SK-N-SH treated with all-trans-retinoic acid at 6 μM for 48 hours (cell line): ENCODE data around the gene SARDH.

Experiments
- ATAC-seq: fragments of 200-7000 bp; cut with Tn5 transposase; 3 replicates; pipeline ENCODE4 v1.9.1; 2020; ENCODE audit warnings: mild to moderate bottlenecking, moderate library complexity
- CREB5 ChIP-seq: fragments of 250-450 bp; sonication (Bioruptor Pico); IDR thresholded peaks from 2 replicates; pipeline ENCODE4 v1.5.1; 2020; ENCODE audit warnings: low read depth, mild to moderate bottlenecking, moderate library complexity
- CSRNP3 ChIP-seq: fragments of 250-450 bp; sonication (Bioruptor Pico); IDR thresholded peaks from 2 replicates; pipeline ENCODE4 v1.5.1; 2021; ENCODE audit warnings: mild to moderate bottlenecking, moderate library complexity
- ESRRG ChIP-seq: fragments of 250-450 bp; sonication (Bioruptor Pico); IDR thresholded peaks from 2 replicates; pipeline ENCODE4 v1.6.1; 2021; ENCODE audit warnings: mild to moderate bottlenecking
- GLIS3 ChIP-seq: fragments of 250-450 bp; sonication (Bioruptor Pico); IDR thresholded peaks from 2 replicates; pipeline ENCODE4 v1.5.0; 2020; ENCODE audit warnings: mild to moderate bottlenecking, moderate library complexity
- ISL1 ChIP-seq: fragments of 250-450 bp; sonication (Bioruptor Pico); IDR thresholded peaks from 2 replicates; pipeline ENCODE4 v2.1.2; 2022; ENCODE audit warnings: mild to moderate bottlenecking, moderate library complexity
- OSR1 ChIP-seq: fragments of 250-450 bp; sonication (Bioruptor Pico); IDR thresholded peaks from 2 replicates; pipeline ENCODE4 v1.8.0; 2022; ENCODE audit warnings: moderate library complexity, mild to moderate bottlenecking, inconsistent platforms
- PATZ1 ChIP-seq: fragments of 250-450 bp; sonication (Bioruptor Pico); IDR thresholded peaks from 2 replicates; pipeline ENCODE4 v1.8.0; 2020; ENCODE audit warnings: mild to moderate bottlenecking, moderate library complexity, borderline replicate concordance
- POU6F1 ChIP-seq: fragments of 250-450 bp; sonication (Bioruptor Pico); IDR thresholded peaks from 2 replicates; pipeline ENCODE4 v1.8.0; 2021; ENCODE audit warnings: low read depth, mild to moderate bottlenecking, moderate library complexity, borderline replicate concordance
- PPARA ChIP-seq: fragments of 250-450 bp; sonication (Bioruptor Pico); IDR thresholded peaks from 2 replicates; pipeline ENCODE4 v1.5.0; 2020; ENCODE audit warnings: mild to moderate bottlenecking, borderline replicate concordance
- RARB ChIP-seq: fragments of 250-450 bp; sonication (Bioruptor Pico); IDR thresholded peaks from 2 replicates; pipeline ENCODE4 v1.8.0; 2021; ENCODE audit warnings: mild to moderate bottlenecking, moderate library complexity
- SNAI2 ChIP-seq: fragments of 250-450 bp; sonication (Bioruptor Pico); IDR thresholded peaks from 2 replicates; pipeline ENCODE4 v1.5.0; 2020; ENCODE audit warnings: mild to moderate bottlenecking, moderate library complexity
- TCF4 ChIP-seq: fragments of 250-450 bp; sonication (Bioruptor Pico); IDR thresholded peaks from 2 replicates; pipeline ENCODE4 v1.8.0; 2021; ENCODE audit warnings: mild to moderate bottlenecking, moderate library complexity, borderline replicate concordance
- TOX ChIP-seq: fragments of 250-450 bp; sonication (Bioruptor Pico); IDR thresholded peaks from 2 replicates; pipeline ENCODE4 v1.8.0; 2021; ENCODE audit warnings: mild to moderate bottlenecking, moderate library complexity, borderline replicate concordance
- ZC3H10 ChIP-seq: fragments of 250-450 bp; sonication (Bioruptor Pico); IDR thresholded peaks from 2 replicates; pipeline ENCODE4 v1.5.1; 2021; ENCODE audit warnings: mild to moderate bottlenecking, moderate library complexity
- ZFP3 ChIP-seq: fragments of 250-450 bp; sonication (Bioruptor Pico); IDR thresholded peaks from 2 replicates; pipeline ENCODE4 v1.5.0; 2020; ENCODE audit warnings: mild to moderate bottlenecking, moderate library complexity
- ZNF565 ChIP-seq: fragments of 450-650 bp; formaldehyde crosslinking; conservative IDR thresholded peaks from 2 replicates; pipeline ENCODE4 v1.5.0; 2020; ENCODE audit warnings: low read depth, mild to moderate bottlenecking, moderate library complexity
- ZNF70 ChIP-seq: fragments of 450-650 bp; formaldehyde crosslinking; IDR thresholded peaks from 2 replicates; pipeline ENCODE4 v1.5.0; 2020; ENCODE audit warnings: mild to moderate bottlenecking, moderate library complexity
- ZNF8 ChIP-seq: fragments of 450-650 bp; formaldehyde crosslinking; IDR thresholded peaks from 2 replicates; pipeline ENCODE4 v1.5.0; 2020; ENCODE audit warnings: mild to moderate bottlenecking, moderate library complexity

SARDH gene

GRCh38 chr9:133666387-133666786 is 71.8 kb downstream of the SARDH start (continued):
- TF ChIP-seq ZC3H10 (CRISPR knock-in tag), result no peak
- TF ChIP-seq SNAI2 (CRISPR knock-in tag), result no peak
- TF ChIP-seq TCF4 (CRISPR knock-in tag), result no peak
- no peak for TF ChIP-seq GLIS3 (CRISPR knock-in tag)
- no peak for TF ChIP-seq CREB5 (CRISPR knock-in tag)
- no peak for TF ChIP-seq PATZ1 (CRISPR knock-in tag)
- no peak for TF ChIP-seq RARB (CRISPR knock-in tag)

- ATAC-seq, result no peak
Measured at GRCh38 chr9:133665535-133665934, 72.6 kb downstream of the SARDH start.

GRCh38 chr9:133665096-133665495 is 73.1 kb downstream of the SARDH start:
- ATAC-seq, result no peak
- TF ChIP-seq ZC3H10 (CRISPR knock-in tag), result no peak
- TF ChIP-seq SNAI2 (CRISPR knock-in tag), result no peak
- TF ChIP-seq CREB5 (CRISPR knock-in tag), result no peak
- TF ChIP-seq ZNF70, result no peak
- no peak for TF ChIP-seq PATZ1 (CRISPR knock-in tag)
- TF ChIP-seq ESRRG, result no peak
- TF ChIP-seq RARB (CRISPR knock-in tag), result no peak
- no peak for TF ChIP-seq CSRNP3 (CRISPR knock-in tag)

More at GRCh38 chr9:133665535-133665934, 72.6 kb downstream of the SARDH start:
- TF ChIP-seq CREB5 (CRISPR knock-in tag) (no peak), TOX (CRISPR knock-in tag) (no peak), ZNF8 (CRISPR knock-in tag) (no peak), ESRRG (no peak), ZNF565 (CRISPR knock-in tag) (no peak), ZFP3 (CRISPR knock-in tag) (no peak), RARB (CRISPR knock-in tag) (no peak), TCF4 (CRISPR knock-in tag) (no peak), ISL1 (CRISPR knock-in tag) (no peak), PPARA (CRISPR knock-in tag) (no peak), POU6F1 (CRISPR knock-in tag) (no peak), GLIS3 (CRISPR knock-in tag) (no peak), SNAI2 (CRISPR knock-in tag) (no peak), ZC3H10 (CRISPR knock-in tag) (no peak), OSR1 (CRISPR knock-in tag) (no peak), CSRNP3 (CRISPR knock-in tag) (no peak)
